HEK293 (cell line): ENCODE measurements around the gene TIGD3.
A peak's percentile ranks its signal among the peaks of the same experiment; 100 is the strongest.

Source experiments
- CTCF ChIA-PET: fragments of 350-600 bp; formaldehyde crosslinking; extraction: SDS; loops from one replicate; lab custom pipeline; 2021; ENCODE audit warnings: antibody characterized with exemption; lab: Yijun Ruan, JAX
- POLR2A ChIA-PET: fragments of 300-600 bp; formaldehyde crosslinking; extraction: SDS; loops from one replicate; lab custom pipeline; 2020; ENCODE audit warnings: antibody characterized with exemption, inconsistent platforms; lab: Yijun Ruan, JAX
- H3K27ac ChIP-seq: fragments of 200-500 bp; sonication (Bioruptor generic); 2 replicates; pipeline ENCODE4 v1.5.1; 2014; ENCODE audit warnings: low read depth, low read length, control low read depth, inconsistent platforms; ENCODE audit errors: extremely low read depth
- H3K36me3 ChIP-seq, 2 experiments: fragments of 200-500 bp in 1 of 2; sonication (Bioruptor generic) in 1 of 2; 1 replicate in 1 of 2; 2 replicates in 1 of 2; pipeline ENCODE4 v1.5.1; 2014 to 2017; ENCODE audit warnings: inconsistent platforms in 2 of 2, low read length in 2 of 2; ENCODE audit not compliant: control insufficient read depth in 2 of 2, insufficient read depth in 1 of 2
- H3K4me1 ChIP-seq: fragments of 200-500 bp; sonication (Bioruptor generic); 2 replicates; pipeline ENCODE4 v1.5.1; 2014; ENCODE audit warnings: mild to moderate bottlenecking, low read length, inconsistent platforms; ENCODE audit not compliant: control insufficient read depth, insufficient read depth
- H3K4me3 ChIP-seq: 2 replicates; pipeline ENCODE4 v1.5.1; 2011; ENCODE audit warnings: low read depth, mild to moderate bottlenecking, control low read depth, low read length, moderate library complexity
- H3K9me3 ChIP-seq: fragments of 200-500 bp; sonication (Bioruptor generic); 2 replicates; pipeline ENCODE4 v1.5.1; 2014; ENCODE audit warnings: low read depth, low read length, inconsistent platforms; ENCODE audit not compliant: control insufficient read depth, insufficient read depth
- ELK4 ChIP-seq: IDR thresholded peaks from 2 replicates; pipeline ENCODE4 v1.6.1; 2011; ENCODE audit warnings: mild to moderate bottlenecking, low read depth, low read length, borderline replicate concordance
- INSM2 ChIP-seq: fragments of 450-650 bp; formaldehyde crosslinking; IDR thresholded peaks from 2 replicates; pipeline ENCODE4 v1.5.1; 2016; ENCODE audit warnings: missing biosample characterization, missing genetic modification characterization
- KLF16 ChIP-seq: fragments of 450-650 bp; formaldehyde crosslinking; IDR thresholded peaks from 2 replicates; pipeline ENCODE4 v1.5.1; 2017; ENCODE audit warnings: missing biosample characterization, missing genetic modification characterization
- PRDM1 ChIP-seq: fragments of 450-650 bp; formaldehyde crosslinking; IDR thresholded peaks from 2 replicates; pipeline ENCODE4; 2016; ENCODE audit warnings: missing biosample characterization, missing genetic modification characterization
- SCRT1 ChIP-seq: fragments of 450-650 bp; formaldehyde crosslinking; IDR thresholded peaks from 2 replicates; pipeline ENCODE4 v1.5.1; 2016; ENCODE audit warnings: missing biosample characterization, missing genetic modification characterization, borderline replicate concordance
- SCRT2 ChIP-seq: fragments of 450-650 bp; formaldehyde crosslinking; IDR thresholded peaks from 2 replicates; pipeline ENCODE4 v1.5.1; 2016; ENCODE audit warnings: missing biosample characterization, missing genetic modification characterization
- ZBTB17 ChIP-seq: fragments of 450-650 bp; formaldehyde crosslinking; IDR thresholded peaks from 2 replicates; pipeline ENCODE4 v1.5.1; 2016; ENCODE audit warnings: missing biosample characterization, missing genetic modification characterization
- ZBTB20 ChIP-seq: fragments of 450-650 bp; formaldehyde crosslinking; IDR thresholded peaks from 2 replicates; pipeline ENCODE4 v1.5.1; 2016; ENCODE audit warnings: missing biosample characterization, missing genetic modification characterization
- ZBTB48 ChIP-seq: fragments of 450-650 bp; formaldehyde crosslinking; IDR thresholded peaks from 2 replicates; pipeline ENCODE4 v1.5.1; 2016; ENCODE audit warnings: missing biosample characterization, missing genetic modification characterization
- ZEB2 ChIP-seq: fragments of 450-650 bp; formaldehyde crosslinking; IDR thresholded peaks from 2 replicates; pipeline ENCODE4 v1.5.1; 2016; ENCODE audit warnings: missing biosample characterization, missing genetic modification characterization
- ZFP69B ChIP-seq: fragments of 450-650 bp; formaldehyde crosslinking; IDR thresholded peaks from 2 replicates; pipeline ENCODE4 v1.5.1; 2016; ENCODE audit warnings: missing biosample characterization, missing genetic modification characterization
- ZNF114 ChIP-seq: fragments of 450-650 bp; formaldehyde crosslinking; IDR thresholded peaks from 2 replicates; pipeline ENCODE4 v1.5.0; 2017; ENCODE audit warnings: missing biosample characterization, missing genetic modification characterization
- ZNF121 ChIP-seq: fragments of 450-650 bp; formaldehyde crosslinking; IDR thresholded peaks from 2 replicates; pipeline ENCODE4 v1.5.1; 2016; ENCODE audit warnings: missing biosample characterization, missing genetic modification characterization
- ZNF133 ChIP-seq: fragments of 450-650 bp; formaldehyde crosslinking; IDR thresholded peaks from 2 replicates; pipeline ENCODE4 v1.5.1; 2016; ENCODE audit warnings: missing biosample characterization, missing genetic modification characterization
- ZNF175 ChIP-seq: fragments of 450-650 bp; formaldehyde crosslinking; IDR thresholded peaks from 2 replicates; pipeline ENCODE4 v1.5.1; 2016; ENCODE audit warnings: missing biosample characterization, missing genetic modification characterization
- ZNF324 ChIP-seq: fragments of 450-650 bp; formaldehyde crosslinking; IDR thresholded peaks from 2 replicates; pipeline ENCODE4 v1.5.1; 2016; ENCODE audit warnings: missing biosample characterization, missing genetic modification characterization
- ZNF335 ChIP-seq: fragments of 450-650 bp; formaldehyde crosslinking; conservative IDR thresholded peaks from 2 replicates; pipeline ENCODE4 v1.5.1; 2016; ENCODE audit warnings: missing biosample characterization, missing genetic modification characterization
- ZNF350 ChIP-seq: fragments of 450-650 bp; formaldehyde crosslinking; IDR thresholded peaks from 2 replicates; pipeline ENCODE4 v1.5.0; 2017; ENCODE audit warnings: missing biosample characterization, mild to moderate bottlenecking, missing genetic modification characterization
- ZNF391 ChIP-seq: fragments of 450-650 bp; formaldehyde crosslinking; IDR thresholded peaks from 2 replicates; pipeline ENCODE4 v1.5.1; 2016; ENCODE audit warnings: low read depth, missing biosample characterization, missing genetic modification characterization, borderline replicate concordance
- ZNF394 ChIP-seq: fragments of 450-650 bp; formaldehyde crosslinking; IDR thresholded peaks from 2 replicates; pipeline ENCODE4 v1.5.1; 2016; ENCODE audit warnings: missing biosample characterization, missing genetic modification characterization, mild to moderate bottlenecking, moderate library complexity, borderline replicate concordance
- ZNF449 ChIP-seq: fragments of 450-650 bp; formaldehyde crosslinking; IDR thresholded peaks from 2 replicates; pipeline ENCODE4 v1.5.1; 2017; ENCODE audit warnings: missing biosample characterization, mild to moderate bottlenecking, missing genetic modification characterization, moderate library complexity
- ZNF521 ChIP-seq: fragments of 450-650 bp; formaldehyde crosslinking; IDR thresholded peaks from 2 replicates; pipeline ENCODE4 v1.5.1; 2017; ENCODE audit warnings: missing biosample characterization, mild to moderate bottlenecking, missing genetic modification characterization
- ZNF600 ChIP-seq: fragments of 450-650 bp; formaldehyde crosslinking; IDR thresholded peaks from 2 replicates; pipeline ENCODE4 v1.5.1; 2016; ENCODE audit warnings: missing biosample characterization, missing genetic modification characterization
- ZNF629 ChIP-seq: fragments of 450-650 bp; formaldehyde crosslinking; IDR thresholded peaks from 2 replicates; pipeline ENCODE4 v1.5.1; 2017; ENCODE audit warnings: missing biosample characterization, missing genetic modification characterization
- ZNF645 ChIP-seq: fragments of 450-650 bp; formaldehyde crosslinking; IDR thresholded peaks from 2 replicates; pipeline ENCODE4; 2016; ENCODE audit warnings: missing biosample characterization, missing genetic modification characterization
- ZNF654 ChIP-seq: fragments of 450-650 bp; formaldehyde crosslinking; IDR thresholded peaks from 2 replicates; pipeline ENCODE4 v1.5.1; 2016; ENCODE audit warnings: low read depth, missing biosample characterization, missing genetic modification characterization
- ZSCAN4 ChIP-seq: fragments of 450-650 bp; formaldehyde crosslinking; IDR thresholded peaks from 2 replicates; pipeline ENCODE4 v1.5.1; 2017; ENCODE audit warnings: missing biosample characterization, missing genetic modification characterization
- ZXDB ChIP-seq: fragments of 450-650 bp; formaldehyde crosslinking; IDR thresholded peaks from 2 replicates; pipeline ENCODE4 v1.5.1; 2016; ENCODE audit warnings: missing biosample characterization, missing genetic modification characterization

TIGD3 gene

GRCh38 chr11:65329944-65330403, 24.6 kb upstream of the TIGD3 start (continued):
- no peak for TF ChIP-seq ZBTB48 (tag by site-specific recombination)
- no peak for TF ChIP-seq ZNF133 (tag by site-specific recombination)
- TF ChIP-seq ZNF391 (tag by site-specific recombination): no peak
- TF ChIP-seq ZNF114 (tag by site-specific recombination): no peak
- no peak for TF ChIP-seq ZSCAN4 (tag by site-specific recombination)
- TF ChIP-seq ZNF654 (tag by site-specific recombination): peak; percentile 45
- no peak for TF ChIP-seq KLF16 (tag by site-specific recombination)
- TF ChIP-seq ZXDB (tag by site-specific recombination): no peak
- TF ChIP-seq ZNF629 (tag by site-specific recombination): peak; percentile 19; the same call in 1 of the 2 replicates
- no peak for TF ChIP-seq SCRT1 (tag by site-specific recombination)
- no peak for TF ChIP-seq PRDM1 (tag by site-specific recombination)
- no peak for TF ChIP-seq ELK4
- TF ChIP-seq ZNF335 (tag by site-specific recombination): peak; percentile 66
- peak; percentile 95 for TF ChIP-seq ZBTB17
- 0 out of 2 replicates have a peak, but pooled peaks have one; percentile 22 for TF ChIP-seq ZEB2 (tag by site-specific recombination)
- no peak for TF ChIP-seq ZNF175 (tag by site-specific recombination)
- peak; percentile 56; the same call in 1 of the 2 replicates for TF ChIP-seq ZNF600 (tag by site-specific recombination)
- 0 out of 2 replicates have a peak, but pooled peaks have one; percentile 30 for TF ChIP-seq ZBTB20
- no peak for TF ChIP-seq ZNF645
- 0 out of 2 replicates have a peak, but pooled peaks have one; percentile 7 for TF ChIP-seq ZNF394 (tag by site-specific recombination)

- no peak overlapping the region for H3K4me3 ChIP-seq
- no peak overlapping the region for H3K27ac ChIP-seq
- H3K4me1 ChIP-seq: no peaks in the 10 kb centered on the region
- no peaks in the 10 kb centered on the region for H3K36me3 ChIP-seq
- H3K9me3 ChIP-seq: no peaks in the 10 kb centered on the region
- CTCF ChIA-PET: interaction anchor here (0.5 to 11.7 kb wide), 42 partner anchors 8 to 1385 kb away, joined by 3 to 206 read pairs (median 5); partner anchors contain the start of genes ARL2, CDC42EP2 and POLA2
- POLR2A ChIA-PET: interaction anchor here (1.0 to 2.2 kb wide), 2 partner anchors 16 to 167 kb away, joined by 5 to 9 read pairs; partner anchors contain the start of gene CDC42EP2
- TF ChIP-seq ZNF121 (tag by site-specific recombination): peak; percentile 69; the same call in 1 of the 2 replicates
- no peak for TF ChIP-seq ZNF449 (tag by site-specific recombination)
- no peak for TF ChIP-seq ZNF521
- TF ChIP-seq SCRT2: no peak
- no peak for TF ChIP-seq ZNF324 (tag by site-specific recombination)
- TF ChIP-seq ZFP69B (tag by site-specific recombination): no peak
- TF ChIP-seq INSM2 (tag by site-specific recombination): no peak
- TF ChIP-seq ZNF350 (tag by site-specific recombination): no peak
Measured at GRCh38 chr11:65330544-65330943, 24.0 kb upstream of the TIGD3 start.
